WTC11 (cell line): ENCODE data around the gene KCNMA1. TPM values are rescaled to one million over a fixed set of nuclear protein-coding genes. Genes with fewer than 3 reads are reported as not detected.

Source experiments
- ATAC-seq: fragments of 200-7000 bp; cut with Tn5 transposase; 2 replicates; pipeline ENCODE4 v1.10.0; 2021; ENCODE audit warnings: mild to moderate bottlenecking, moderate library complexity
- CTCF ChIA-PET: fragments of 300-600 bp; sonication (Branson Sonifier 250); formaldehyde crosslinking; loops from one replicate; lab custom pipeline; 2021; ENCODE audit warnings: antibody characterized with exemption; lab: Charles Lee
- POLR2A ChIA-PET: fragments of 350-600 bp; sonication (Branson Sonifier 250); formaldehyde crosslinking; loops from one replicate; lab custom pipeline; 2021; ENCODE audit warnings: antibody characterized with exemption; lab: Charles Lee
- DNase-seq: peaks from one replicate; pipeline ENCODE4 v3.0.0; 2021; ENCODE audit warnings: low spot score
- H3K27ac Mint-ChIP-seq: 2 replicates; pipeline ENCODE4 v1.8.0; 2021; ENCODE audit warnings: mixed read lengths
- H3K27me3 Mint-ChIP-seq: 2 replicates; pipeline ENCODE4 v1.8.0; 2021; ENCODE audit warnings: low read depth, mild to moderate bottlenecking, moderate library complexity, mixed read lengths
- H3K36me3 Mint-ChIP-seq: 2 replicates; pipeline ENCODE4 v1.8.0; 2021; ENCODE audit warnings: mixed read lengths
- H3K4me1 Mint-ChIP-seq: 2 replicates; pipeline ENCODE4 v1.8.0; 2022; ENCODE audit warnings: mixed read lengths
- H3K4me3 Mint-ChIP-seq: 2 replicates; pipeline ENCODE4 v1.8.0; 2021; ENCODE audit warnings: mild to moderate bottlenecking, moderate library complexity, mixed read lengths
- H3K9me3 Mint-ChIP-seq: 2 replicates; pipeline ENCODE4 v1.8.0; 2021; ENCODE audit warnings: mixed read lengths
- ATF3 ChIP-seq: sonication (generic); formaldehyde crosslinking; conservative IDR thresholded peaks from 2 replicates; pipeline ENCODE4 v1.8.1; 2022; ENCODE audit warnings: mild to moderate bottlenecking, missing genetic modification reagents
- ATF6 ChIP-seq: sonication (generic); formaldehyde crosslinking; IDR thresholded peaks from 2 replicates; pipeline ENCODE4 v1.8.1; 2023; ENCODE audit warnings: mild to moderate bottlenecking, missing genetic modification reagents
- CREM ChIP-seq: sonication (generic); formaldehyde crosslinking; IDR thresholded peaks from 2 replicates; pipeline ENCODE4 v1.8.1; 2022; ENCODE audit warnings: mild to moderate bottlenecking, missing genetic modification reagents, moderate library complexity
- E2F4 ChIP-seq: sonication (generic); formaldehyde crosslinking; IDR thresholded peaks from 2 replicates; pipeline ENCODE4 v1.8.1; 2022; ENCODE audit warnings: low read depth, mild to moderate bottlenecking, moderate library complexity, missing genetic modification reagents, borderline replicate concordance
- E2F5 ChIP-seq: sonication (generic); formaldehyde crosslinking; IDR thresholded peaks from 2 replicates; pipeline ENCODE4 v1.8.1; 2022; ENCODE audit warnings: mild to moderate bottlenecking, moderate library complexity, missing genetic modification reagents
- FOXK1 ChIP-seq: sonication (generic); formaldehyde crosslinking; IDR thresholded peaks from 2 replicates; pipeline ENCODE4 v1.8.0; 2022; ENCODE audit warnings: mild to moderate bottlenecking, moderate library complexity, missing genetic modification reagents
- FOXP1 ChIP-seq: sonication (generic); formaldehyde crosslinking; IDR thresholded peaks from 2 replicates; pipeline ENCODE4 v1.8.0; 2022; ENCODE audit warnings: missing genetic modification reagents, mild to moderate bottlenecking, moderate library complexity, borderline replicate concordance
- GRHL2 ChIP-seq: fragments of 250-450 bp; sonication (Bioruptor Pico); IDR thresholded peaks from 2 replicates; pipeline ENCODE4 v1.8.0; 2022; ENCODE audit warnings: mild to moderate bottlenecking, moderate library complexity; ENCODE audit not compliant: insufficient replicate concordance, severe bottlenecking
- GTF2I ChIP-seq: fragments of 250-450 bp; sonication (Bioruptor Pico); conservative IDR thresholded peaks from 2 replicates; pipeline ENCODE4 v1.4.0; 2021; ENCODE audit warnings: mild to moderate bottlenecking
- HMGA2 ChIP-seq: fragments of 250-450 bp; sonication (Bioruptor Pico); IDR thresholded peaks from 2 replicates; pipeline ENCODE4 v1.4.0; 2021; ENCODE audit warnings: mild to moderate bottlenecking, moderate library complexity
- HMGXB4 ChIP-seq: sonication (generic); formaldehyde crosslinking; IDR thresholded peaks from 2 replicates; pipeline ENCODE4 v1.8.1; 2023; ENCODE audit warnings: mild to moderate bottlenecking, moderate library complexity, missing genetic modification reagents
- IRF2 ChIP-seq: sonication (generic); formaldehyde crosslinking; IDR thresholded peaks from 2 replicates; pipeline ENCODE4 v1.8.0; 2022; ENCODE audit warnings: low read depth, missing genetic modification reagents, borderline replicate concordance
- KAT7 ChIP-seq: sonication (generic); formaldehyde crosslinking; IDR thresholded peaks from 2 replicates; pipeline ENCODE4 v1.8.1; 2023; ENCODE audit warnings: missing genetic modification reagents, mild to moderate bottlenecking, borderline replicate concordance
- MLX ChIP-seq: sonication (generic); formaldehyde crosslinking; IDR thresholded peaks from 2 replicates; pipeline ENCODE4 v1.8.1; 2023; ENCODE audit warnings: mild to moderate bottlenecking, missing genetic modification reagents, moderate library complexity
- MXD4 ChIP-seq: fragments of 250-450 bp; sonication (Bioruptor Pico); IDR thresholded peaks from 2 replicates; pipeline ENCODE4 v1.8.0; 2021; ENCODE audit warnings: mild to moderate bottlenecking, moderate library complexity, borderline replicate concordance
- NFATC4 ChIP-seq: fragments of 250-450 bp; sonication (Bioruptor Pico); IDR thresholded peaks from 2 replicates; pipeline ENCODE4 v1.9.0; 2021; ENCODE audit warnings: mild to moderate bottlenecking
- NFYB ChIP-seq: sonication (generic); formaldehyde crosslinking; conservative IDR thresholded peaks from 2 replicates; pipeline ENCODE4 v1.8.0; 2022; ENCODE audit warnings: low read depth, missing genetic modification reagents
- PREB ChIP-seq: sonication (generic); formaldehyde crosslinking; IDR thresholded peaks from 2 replicates; pipeline ENCODE4 v1.8.1; 2022; ENCODE audit warnings: mild to moderate bottlenecking, missing genetic modification reagents, moderate library complexity, borderline replicate concordance
- RORB ChIP-seq: fragments of 250-450 bp; sonication (Bioruptor Pico); IDR thresholded peaks from 2 replicates; pipeline ENCODE4 v1.9.0; 2021; ENCODE audit warnings: mild to moderate bottlenecking
- SMAD3 ChIP-seq: sonication (generic); formaldehyde crosslinking; IDR thresholded peaks from 2 replicates; pipeline ENCODE4 v1.8.0; 2022; ENCODE audit warnings: missing genetic modification reagents, mild to moderate bottlenecking, borderline replicate concordance
- TEAD4 ChIP-seq: sonication (generic); formaldehyde crosslinking; IDR thresholded peaks from 2 replicates; pipeline ENCODE4 v1.8.0; 2022; ENCODE audit warnings: mild to moderate bottlenecking, missing genetic modification reagents
- TP53 ChIP-seq: sonication (generic); formaldehyde crosslinking; IDR thresholded peaks from 2 replicates; pipeline ENCODE4 v1.8.1; 2023; ENCODE audit warnings: mild to moderate bottlenecking, missing genetic modification reagents
- ZBTB21 ChIP-seq: sonication (generic); formaldehyde crosslinking; IDR thresholded peaks from 2 replicates; pipeline ENCODE4 v1.8.1; 2023; ENCODE audit warnings: mild to moderate bottlenecking, missing genetic modification reagents, borderline replicate concordance
- ZNF121 ChIP-seq: sonication (generic); formaldehyde crosslinking; IDR thresholded peaks from 2 replicates; pipeline ENCODE4 v1.8.0; 2023; ENCODE audit warnings: missing genetic modification reagents
- ZNF317 ChIP-seq: sonication (generic); formaldehyde crosslinking; IDR thresholded peaks from 2 replicates; pipeline ENCODE4 v1.8.1; 2023; ENCODE audit warnings: low read depth, mild to moderate bottlenecking, moderate library complexity, missing genetic modification reagents, borderline replicate concordance
- ZNF416 ChIP-seq: fragments of 250-450 bp; sonication (Bioruptor Pico); IDR thresholded peaks from 2 replicates; pipeline ENCODE4 v1.9.0; 2021; ENCODE audit warnings: mild to moderate bottlenecking, inconsistent platforms
- ZNF423 ChIP-seq: fragments of 250-450 bp; sonication (Bioruptor Pico); IDR thresholded peaks from 2 replicates; pipeline ENCODE4 v2.1.2; 2022; ENCODE audit warnings: mild to moderate bottlenecking, moderate library complexity
- total RNA-seq: library from RNA; stranded (reverse); gene quantifications from 3 replicates; pipeline ENCODE4 v1.2.3, GENCODE V29; 2021

The KCNMA1 gene
- total RNA-seq, 1 experiment from 2014 or later: 7.3 TPM

GRCh38 chr10:77051837-77052236 lies 585.8 kb downstream of the KCNMA1 start:
- no peaks in the 10 kb centered on the region for H3K9me3 Mint-ChIP-seq
- CTCF ChIA-PET: interaction anchor here (1.0 kb wide), 1 partner anchor 47 kb away, joined by 3 read pairs; no protein-coding TSS in a partner anchor
- no peak overlapping the region for H3K27ac Mint-ChIP-seq

GRCh38 chr10:77049896-77050295 lies 587.7 kb downstream of the KCNMA1 start:
- no peak overlapping the region for H3K27ac Mint-ChIP-seq
- CTCF ChIA-PET: interaction anchor here (1.1 to 2.5 kb wide), 2 partner anchors 12 to 15 kb away, joined by 3 to 10 read pairs; no protein-coding TSS in a partner anchor
- POLR2A ChIA-PET: no interaction called here
- no peaks in the 10 kb centered on the region for H3K9me3 Mint-ChIP-seq
- TF ChIP-seq HMGA2 (CRISPR knock-in tag): no peak
- TF ChIP-seq ZNF121 (CRISPR knock-in tag): no peak
- TF ChIP-seq IRF2 (CRISPR knock-in tag): no peak
- no peak for TF ChIP-seq ZNF317 (CRISPR knock-in tag)
- no peak for TF ChIP-seq E2F4
- no peak for TF ChIP-seq ATF3
- TF ChIP-seq SMAD3: no peak
- no peak for TF ChIP-seq NFYB
- TF ChIP-seq ZNF416 (CRISPR knock-in tag): no peak
- no peak for TF ChIP-seq GTF2I (CRISPR knock-in tag)
- no peak for TF ChIP-seq TEAD4 (CRISPR knock-in tag)
- no peak for TF ChIP-seq MLX (CRISPR knock-in tag)
- TF ChIP-seq, all 79 proteins: peak for 0
- Mint-ChIP-seq H3K36me3 (no peaks in the 10 kb centered on the region), H3K27me3 (no peaks in the 10 kb centered on the region; the same call in 1 of the 2 replicates), H3K4me3 (no peak overlapping the region), H3K4me1 (peaks cover 16% of the 10 kb centered on the region)
- no peak for DNase-seq
- no peak for ATAC-seq

More at GRCh38 chr10:77051837-77052236, 585.8 kb downstream of the KCNMA1 start:
- ATAC-seq (no peak), DNase-seq (no peak)
- Mint-ChIP-seq H3K4me3 (no peak overlapping the region), H3K36me3 (no peaks in the 10 kb centered on the region), H3K27me3 (no peaks in the 10 kb centered on the region; the same call in 1 of the 2 replicates), H3K4me1 (peaks cover 16% of the 10 kb centered on the region)
- TF ChIP-seq FOXK1 (no peak), ZBTB21 (CRISPR knock-in tag) (no peak), NFATC4 (no peak), FOXP1 (CRISPR knock-in tag) (no peak), E2F5 (no peak), GRHL2 (no peak), HMGA2 (CRISPR knock-in tag) (no peak)
- POLR2A ChIA-PET: no interaction called here

- CTCF ChIA-PET: interaction anchor here (1.1 to 2.5 kb wide), 2 partner anchors 11 to 15 kb away, joined by 3 to 10 read pairs; no protein-coding TSS in a partner anchor
- POLR2A ChIA-PET: no interaction called here
- no peak overlapping the region; the same call in 1 of the 2 replicates for H3K27ac Mint-ChIP-seq
- TF ChIP-seq TP53 (CRISPR knock-in tag) (no peak), HMGA2 (CRISPR knock-in tag) (no peak), HMGXB4 (CRISPR knock-in tag) (no peak), RORB (CRISPR knock-in tag) (no peak), MXD4 (CRISPR knock-in tag) (no peak), KAT7 (no peak), NFYB (no peak), PREB (CRISPR knock-in tag) (no peak), ZNF423 (CRISPR knock-in tag) (no peak), CREM (no peak), ATF6 (CRISPR knock-in tag) (no peak)
These were observed 588.5 kb downstream of the KCNMA1 start for GRCh38 chr10:77049146-77049545.

More at GRCh38 chr10:77049146-77049545, 588.5 kb downstream of the KCNMA1 start:
- H3K9me3 Mint-ChIP-seq: no peaks in the 10 kb centered on the region
- peaks cover 16% of the 10 kb centered on the region for H3K4me1 Mint-ChIP-seq
- DNase-seq (no peak), ATAC-seq (no peak)
- H3K4me3 Mint-ChIP-seq: no peak overlapping the region
- no peaks in the 10 kb centered on the region; the same call in 1 of the 2 replicates for H3K27me3 Mint-ChIP-seq
- no peaks in the 10 kb centered on the region for H3K36me3 Mint-ChIP-seq
